Suprapubic skin (tissue), 3 donors: ENCODE data around the gene RTN4R.

Experiments used
- POLR2A ChIP-seq, 2 donors: fragments of 450-650 bp; IDR thresholded peaks; one replicate each; pipeline ENCODE4 v1.6.1; 2017; ENCODE audit warnings: antibody characterized with exemption in 2 of 2, mild to moderate bottlenecking in 2 of 2, moderate library complexity in 2 of 2
- TF ChIP-seq, protein P1 (sequence below), 2 donors: fragments of 200-600 bp in 1 of 2; fragments of 450-650 bp in 1 of 2; sonication (generic) in 1 of 2; IDR thresholded peaks; one replicate each; pipeline ENCODE4 v1.5.1; 2016 to 2019; ENCODE audit warnings: antibody characterized with exemption in 2 of 2, mild to moderate bottlenecking in 1 of 2, moderate library complexity in 1 of 2

- no peak for TF ChIP-seq POLR2A (IDR thresholded peaks at IDR 0.05)
- TF ChIP-seq, protein P1, sequence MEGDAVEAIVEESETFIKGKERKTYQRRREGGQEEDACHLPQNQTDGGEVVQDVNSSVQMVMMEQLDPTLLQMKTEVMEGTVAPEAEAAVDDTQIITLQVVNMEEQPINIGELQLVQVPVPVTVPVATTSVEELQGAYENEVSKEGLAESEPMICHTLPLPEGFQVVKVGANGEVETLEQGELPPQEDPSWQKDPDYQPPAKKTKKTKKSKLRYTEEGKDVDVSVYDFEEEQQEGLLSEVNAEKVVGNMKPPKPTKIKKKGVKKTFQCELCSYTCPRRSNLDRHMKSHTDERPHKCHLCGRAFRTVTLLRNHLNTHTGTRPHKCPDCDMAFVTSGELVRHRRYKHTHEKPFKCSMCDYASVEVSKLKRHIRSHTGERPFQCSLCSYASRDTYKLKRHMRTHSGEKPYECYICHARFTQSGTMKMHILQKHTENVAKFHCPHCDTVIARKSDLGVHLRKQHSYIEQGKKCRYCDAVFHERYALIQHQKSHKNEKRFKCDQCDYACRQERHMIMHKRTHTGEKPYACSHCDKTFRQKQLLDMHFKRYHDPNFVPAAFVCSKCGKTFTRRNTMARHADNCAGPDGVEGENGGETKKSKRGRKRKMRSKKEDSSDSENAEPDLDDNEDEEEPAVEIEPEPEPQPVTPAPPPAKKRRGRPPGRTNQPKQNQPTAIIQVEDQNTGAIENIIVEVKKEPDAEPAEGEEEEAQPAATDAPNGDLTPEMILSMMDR (IDR thresholded peaks at IDR 0.05): no peak
Measured at GRCh38 chr22:20238901-20239675, 29.0 kb downstream of the RTN4R start.
